GM18517 (cell line): ENCODE results near the gene TTC7B.

Experiments used
- ATAC-seq: cut with Tn5 transposase; IDR thresholded peaks from one replicate; pipeline ENCODE4 v1.9.1; 2021; ENCODE audit warnings: mild to moderate bottlenecking, moderate library complexity; ENCODE audit not compliant: unreplicated experiment

The TTC7B gene

DNA sequence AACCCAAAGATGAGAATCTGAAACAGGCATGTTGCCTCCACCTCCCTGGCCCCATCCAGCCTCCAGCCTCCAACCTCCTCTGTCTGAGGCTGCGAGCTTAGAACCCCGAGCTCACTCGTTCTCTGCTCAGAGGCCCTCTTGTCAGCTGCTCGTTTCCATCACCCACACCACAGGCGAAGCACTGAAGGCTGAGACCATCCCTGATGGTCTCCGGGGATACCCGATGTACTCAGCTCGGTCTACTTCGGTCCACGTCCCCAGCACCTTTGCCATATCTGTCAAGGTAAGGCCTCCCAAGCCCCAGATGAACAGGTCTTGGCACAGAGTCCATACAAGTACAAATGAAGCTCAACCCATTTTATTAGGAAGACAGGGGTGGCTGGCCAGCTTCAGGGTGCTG, 72.4 kb downstream of the TTC7B start:
- ATAC-seq, result no peak

DNA sequence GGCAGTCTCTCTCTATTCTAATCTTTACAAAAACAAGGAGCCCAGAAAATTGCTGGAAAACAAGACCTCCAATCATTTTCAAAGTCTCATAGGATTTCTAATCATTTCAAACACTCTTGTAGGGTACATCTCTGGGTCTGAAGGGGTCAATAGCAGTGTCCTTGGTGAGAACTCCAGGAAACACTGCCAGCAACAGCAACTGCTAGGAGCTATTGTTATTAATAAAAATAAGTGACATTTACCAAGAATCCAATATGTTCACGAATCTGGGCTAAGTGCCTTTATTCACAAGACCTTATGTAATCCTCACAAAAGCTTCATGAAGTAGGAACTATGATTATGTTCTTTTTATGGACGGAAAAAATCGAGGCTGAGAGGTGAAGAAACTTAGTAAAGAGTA, 72.8 kb downstream of the TTC7B start:
- ATAC-seq, result no peak

DNA sequence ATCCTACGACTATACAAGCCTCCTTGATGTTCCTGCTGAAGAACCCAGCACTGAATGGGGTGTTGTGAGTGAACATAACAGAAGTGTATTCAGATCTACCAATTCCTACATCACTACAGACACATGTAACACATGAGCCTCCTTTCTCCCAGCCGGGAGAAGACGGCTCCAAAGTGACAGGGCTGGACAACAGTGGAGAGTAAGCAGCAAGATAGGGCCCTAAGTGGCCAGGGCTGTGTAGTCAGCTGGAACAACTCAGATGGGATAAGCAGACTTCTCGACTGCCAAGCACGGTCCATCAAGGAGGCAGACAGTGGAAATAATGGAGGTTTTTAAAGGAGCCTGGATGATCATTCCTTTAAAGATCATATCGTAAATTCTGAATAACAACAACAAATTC, 73.5 kb downstream of the TTC7B start:
- ATAC-seq, result no peak

DNA sequence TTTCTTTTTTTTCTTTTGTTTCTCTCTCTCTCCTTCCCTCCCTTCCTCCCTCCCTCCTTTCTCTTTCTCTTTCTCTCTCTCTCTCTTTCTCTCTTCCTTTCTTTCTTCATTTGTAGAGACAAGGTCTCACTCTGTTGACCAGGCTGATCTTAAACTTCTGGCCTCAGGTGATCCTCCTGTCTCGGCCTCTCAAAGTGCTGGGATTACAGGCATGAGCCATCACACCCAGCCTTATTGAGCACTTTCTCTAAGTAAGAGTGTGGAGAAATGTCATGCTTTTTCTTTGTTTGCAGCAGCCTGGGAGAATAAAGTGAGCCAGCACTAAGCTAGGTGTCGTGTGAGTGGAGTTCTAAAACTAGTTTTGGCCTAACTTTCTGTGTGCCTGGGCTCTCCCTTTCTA, 74.0 kb downstream of the TTC7B start:
- no peak for ATAC-seq

DNA sequence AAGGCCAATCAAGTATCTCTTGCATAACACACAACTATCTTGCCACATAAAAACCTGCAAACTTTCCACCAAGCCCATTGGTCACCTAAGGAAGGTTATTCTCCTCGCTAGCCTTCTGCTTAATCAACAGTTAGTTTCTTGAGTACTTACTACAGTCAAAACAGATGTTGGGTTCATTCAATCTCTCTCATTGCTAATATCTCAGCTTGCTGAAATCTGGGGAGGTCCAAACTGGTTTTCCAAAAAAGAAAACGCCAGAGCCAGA, 74.6 kb downstream of the TTC7B start:
- ATAC-seq, result no peak

DNA sequence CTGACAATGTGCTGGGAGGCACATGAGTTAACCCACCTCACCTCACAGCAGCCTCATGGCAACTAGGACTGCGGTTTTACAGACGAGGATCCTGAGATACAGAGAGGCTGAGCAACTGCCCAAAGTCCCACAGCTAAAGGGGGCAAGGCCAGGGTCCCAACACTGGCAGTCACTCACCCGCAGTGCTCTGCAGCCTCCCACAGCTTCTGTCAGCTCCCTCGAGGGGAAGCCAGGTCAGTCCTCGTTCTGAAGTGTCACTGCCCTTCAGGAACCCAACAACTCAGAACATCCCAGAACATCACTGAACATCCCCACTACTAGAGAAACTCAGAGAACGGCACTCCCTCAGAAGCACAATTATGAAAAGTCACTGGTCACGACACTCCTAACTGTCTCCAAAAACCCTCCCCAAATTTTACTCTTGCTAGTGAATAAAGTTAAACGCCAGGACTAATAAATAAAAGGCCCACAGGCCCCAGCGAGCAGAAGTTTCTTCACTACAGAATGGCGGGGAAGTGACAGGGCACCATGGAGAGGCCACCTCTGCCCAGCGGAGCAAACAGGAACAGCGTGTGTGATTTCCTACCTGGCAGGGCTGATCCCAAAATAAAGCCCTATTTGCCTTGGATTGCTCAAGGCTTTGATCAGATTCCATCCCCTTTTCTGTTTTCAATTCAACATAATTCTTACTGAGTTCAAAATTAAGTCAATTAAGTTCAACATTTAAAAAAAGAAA, 75.1 kb downstream of the TTC7B start:
- no peak for ATAC-seq

DNA sequence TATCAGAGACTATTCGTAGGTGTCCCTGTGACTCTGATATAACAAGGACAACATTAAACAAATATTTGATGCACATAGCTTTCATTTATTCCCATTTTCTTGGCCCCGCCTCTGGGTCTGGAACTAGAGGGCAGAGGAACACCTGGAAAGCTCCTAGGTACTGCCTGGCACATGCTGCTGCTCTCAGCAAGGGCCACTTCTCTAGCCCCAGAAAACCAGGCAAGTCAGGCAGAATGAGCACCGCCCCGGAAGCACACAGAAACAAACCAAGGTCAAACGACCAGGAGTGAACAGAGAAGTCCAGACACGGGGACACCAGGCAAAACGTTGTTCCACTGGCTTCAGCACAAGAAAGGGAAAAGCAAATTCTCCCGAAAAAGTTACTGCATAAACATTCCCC, 76.1 kb downstream of the TTC7B start:
- ATAC-seq, result no peak

DNA sequence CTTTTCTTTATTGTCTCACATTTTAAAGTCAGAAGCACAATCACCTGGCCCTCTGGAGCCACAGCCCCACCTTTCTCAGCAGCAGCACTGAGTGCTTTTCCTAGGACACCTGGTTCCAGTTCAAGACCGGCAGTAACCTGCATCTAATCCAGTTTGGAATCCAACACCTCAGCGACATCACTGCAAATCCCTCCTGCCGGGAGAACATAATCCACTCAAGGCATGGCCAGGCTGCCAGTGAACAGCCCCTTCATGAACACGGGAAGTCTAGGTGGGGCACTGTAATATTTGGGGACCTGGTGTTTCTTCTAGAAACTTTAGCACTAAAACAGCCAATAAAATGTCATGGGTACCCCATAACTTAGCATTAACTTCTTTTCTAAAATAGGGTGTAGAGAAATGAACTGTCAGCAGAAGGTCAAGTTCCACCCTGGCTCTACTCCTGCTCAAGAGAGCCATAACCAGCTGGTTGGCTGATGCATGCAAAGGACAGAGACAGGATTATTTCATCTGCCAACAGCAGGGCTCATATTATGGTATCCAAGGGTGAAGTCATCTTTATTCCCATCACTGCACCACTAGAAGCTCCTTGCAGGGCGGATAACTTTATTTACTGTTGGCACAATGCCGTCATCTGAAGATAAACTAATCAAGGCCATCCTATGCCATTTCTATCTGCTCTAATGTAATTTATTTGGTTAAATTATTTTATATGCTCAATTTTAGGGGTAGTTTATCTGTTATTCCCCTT, 76.7 kb downstream of the TTC7B start:
- ATAC-seq, result no peak

DNA sequence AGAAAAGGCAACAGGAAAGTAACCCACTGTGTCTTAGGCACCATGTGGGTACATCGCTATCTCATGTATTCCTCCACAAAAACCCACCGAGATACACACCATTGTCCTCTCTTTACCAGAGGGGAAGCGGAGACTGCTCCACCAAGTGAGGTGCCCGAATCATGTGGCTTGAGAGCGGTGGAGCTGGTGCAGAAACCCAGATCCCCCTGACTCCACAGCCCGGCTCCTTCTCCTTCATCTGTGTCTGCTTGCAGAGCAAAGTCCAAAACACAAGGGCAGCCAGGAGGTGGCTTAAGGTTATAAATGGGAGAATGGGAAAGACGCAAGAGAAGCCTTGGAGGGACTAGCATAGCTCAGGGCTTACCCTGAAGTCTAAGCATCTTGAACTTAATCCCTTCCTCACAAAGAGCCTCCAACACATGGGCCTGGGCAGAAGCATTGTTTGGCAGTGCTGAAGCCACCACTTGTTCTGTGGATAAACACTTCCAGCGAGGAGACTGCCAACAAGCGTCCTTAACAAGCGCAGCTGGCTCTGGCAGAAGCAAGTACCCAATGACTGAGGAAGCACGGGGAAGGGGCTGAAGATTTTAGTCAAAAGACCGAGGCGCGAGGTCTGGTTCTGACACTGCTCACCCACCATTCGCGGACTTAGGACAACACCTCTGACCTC, 83.0 kb downstream of the TTC7B start:
- ATAC-seq, result no peak

DNA sequence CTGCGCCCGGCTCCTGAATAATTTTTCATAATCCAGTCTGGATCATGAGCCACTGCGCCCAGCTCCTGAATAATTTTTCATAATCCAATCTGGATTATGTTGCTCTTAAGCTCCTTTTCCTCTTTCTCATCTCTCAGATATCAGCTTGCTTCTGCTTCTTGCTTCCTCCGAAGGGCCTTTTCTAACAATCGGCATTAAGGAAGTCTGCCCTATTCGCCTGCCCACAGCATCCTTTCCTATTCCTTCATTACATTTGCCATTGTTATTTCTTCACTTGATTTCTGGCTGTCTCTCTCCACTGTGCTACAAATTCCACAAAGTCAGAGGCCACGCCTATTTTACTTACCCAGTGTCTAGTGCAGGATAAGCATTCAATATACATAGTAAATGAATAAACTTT, 83.5 kb downstream of the TTC7B start:
- ATAC-seq, result no peak

DNA sequence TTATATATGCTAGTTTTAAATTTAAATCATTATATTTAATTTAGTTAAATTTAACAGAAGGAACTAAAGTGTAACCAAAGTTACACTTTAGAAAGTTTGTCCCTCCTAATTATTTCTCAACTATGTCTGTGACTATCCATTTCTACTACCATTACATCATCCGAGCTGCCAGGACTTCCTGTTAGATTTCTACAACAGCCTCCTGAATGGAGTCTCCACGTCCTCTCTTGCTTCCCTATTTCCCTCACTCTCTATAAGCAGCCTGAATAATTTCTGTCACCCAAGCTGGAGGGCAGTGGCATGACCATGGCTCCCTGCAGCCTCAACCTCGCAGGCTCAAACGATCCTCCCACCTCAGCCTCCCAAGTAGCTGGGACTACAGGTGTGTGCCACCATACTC, 84.1 kb downstream of the TTC7B start:
- ATAC-seq, result no peak

DNA sequence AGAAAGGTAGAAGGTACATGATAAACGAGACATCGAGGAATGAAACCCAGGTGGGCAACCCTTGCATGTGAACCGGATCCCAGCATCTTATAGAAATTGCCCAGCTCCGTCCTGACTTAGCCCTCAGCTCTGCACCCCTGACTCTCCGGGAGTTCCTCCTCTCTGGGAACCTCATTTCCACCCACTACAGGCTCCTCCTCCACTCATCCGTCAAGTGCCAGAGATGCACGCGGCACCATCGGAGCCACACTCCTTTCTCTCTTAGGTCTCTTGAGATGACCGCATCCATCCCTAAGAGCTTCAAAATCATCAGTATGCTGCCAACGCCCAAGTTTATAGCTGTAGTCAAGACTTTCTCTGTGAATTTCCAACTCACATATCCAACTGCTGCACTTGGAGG, 84.7 kb downstream of the TTC7B start:
- ATAC-seq, result no peak

DNA sequence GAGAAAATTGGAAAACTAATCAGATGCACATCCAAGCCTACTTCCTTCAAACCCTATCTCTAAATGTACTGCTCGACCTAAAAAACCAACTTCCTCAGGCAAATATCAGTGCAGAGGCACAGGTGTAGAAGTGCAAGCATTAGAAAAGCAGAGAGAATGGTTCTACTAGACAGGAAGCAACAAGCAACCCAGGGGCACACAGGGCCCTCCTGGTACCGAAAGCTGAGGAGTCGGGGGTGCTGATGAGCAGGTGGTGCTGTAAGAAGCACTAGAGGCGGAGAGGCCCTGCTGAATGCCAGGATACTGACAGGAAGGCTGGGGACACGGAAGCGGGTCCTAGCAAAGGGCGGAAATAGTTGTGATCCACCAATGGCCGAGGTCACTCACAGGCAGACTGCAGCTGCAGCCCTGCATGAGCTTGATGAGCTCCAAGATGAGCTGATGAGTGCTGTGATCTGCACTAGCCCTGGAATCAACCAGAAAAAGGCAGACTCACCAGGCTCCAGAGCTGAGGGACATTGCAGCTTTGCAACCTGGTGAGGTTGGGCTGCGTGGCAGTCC, 85.9 kb downstream of the TTC7B start:
- ATAC-seq, result no peak

DNA sequence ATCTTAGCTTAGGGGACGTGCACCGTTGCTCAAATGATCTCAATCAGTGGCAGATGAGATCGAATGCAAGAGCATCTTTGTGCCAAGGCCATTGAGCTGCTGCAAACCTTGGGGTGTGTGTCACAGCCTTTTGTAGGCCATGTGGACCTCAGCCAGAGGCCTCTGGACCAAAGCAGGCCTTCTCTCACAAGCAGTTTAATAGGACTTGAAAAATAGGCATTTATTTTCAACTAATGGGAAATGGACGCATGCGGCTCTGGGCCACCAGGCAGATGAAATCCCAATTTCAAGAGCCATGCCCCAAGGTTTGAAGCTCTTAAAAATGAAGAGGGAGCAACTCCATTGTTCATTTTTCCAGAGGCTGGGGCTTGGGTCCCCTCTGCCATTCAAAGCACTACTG, 87.3 kb downstream of the TTC7B start:
- no peak for ATAC-seq

DNA sequence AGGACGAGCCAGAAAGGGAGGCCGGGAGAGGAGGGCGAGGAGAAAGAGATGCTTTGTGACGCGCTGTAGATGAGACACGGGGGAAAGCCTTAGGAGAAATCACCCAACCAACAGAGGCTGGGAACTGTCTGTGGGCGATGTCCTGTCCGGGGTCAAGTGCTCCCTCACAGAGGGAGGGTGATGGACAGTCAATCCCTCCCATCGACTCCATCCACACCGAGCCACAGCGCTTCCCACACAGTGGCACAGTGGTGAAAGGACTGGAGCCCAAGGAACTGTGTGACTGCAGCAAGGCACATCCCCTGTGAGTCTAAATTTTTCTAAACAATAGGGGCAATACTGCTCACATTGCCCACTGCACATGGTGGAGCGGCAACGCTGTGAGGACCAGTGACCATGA, 89.1 kb downstream of the TTC7B start:
- no peak for ATAC-seq

DNA sequence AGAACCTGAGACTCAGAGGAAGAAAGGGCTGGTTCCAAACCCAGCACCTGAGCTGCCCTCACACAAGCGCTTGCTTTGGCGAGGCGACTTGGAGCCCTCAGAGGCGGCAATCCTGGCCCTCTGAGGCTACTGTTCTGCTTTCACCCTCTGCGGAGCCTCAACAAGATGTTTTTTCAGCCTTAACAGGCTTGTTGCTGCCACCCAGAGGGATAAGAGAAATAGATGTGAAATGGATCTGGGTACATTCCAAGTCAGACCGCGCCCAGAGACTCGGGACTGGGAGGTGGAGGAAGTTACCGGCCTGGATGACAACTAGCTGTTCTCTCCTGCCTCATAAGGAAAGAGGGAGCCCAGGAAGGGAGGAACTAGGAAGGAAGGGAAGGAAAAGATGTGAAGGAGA, 89.6 kb downstream of the TTC7B start:
- ATAC-seq, result no peak

DNA sequence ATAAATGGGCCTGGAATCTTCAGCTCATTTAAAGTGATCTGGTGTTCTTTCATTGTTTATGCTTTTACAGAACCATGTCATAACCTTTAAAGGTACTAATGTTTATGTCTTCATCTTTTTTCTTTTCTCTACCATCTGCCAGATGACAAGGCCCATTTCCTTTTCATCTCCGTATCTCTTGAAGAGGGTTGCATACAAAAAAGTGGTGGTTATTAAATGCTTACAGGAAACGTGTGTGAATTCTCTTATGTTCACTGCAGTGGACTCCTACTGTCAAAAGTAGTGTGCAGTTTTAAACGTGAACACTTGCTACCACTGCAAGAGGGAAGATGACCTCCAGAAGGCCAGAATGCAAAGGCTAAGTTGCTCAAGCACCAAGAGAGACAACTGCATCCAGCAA, 91.4 kb downstream of the TTC7B start:
- ATAC-seq, result no peak

DNA sequence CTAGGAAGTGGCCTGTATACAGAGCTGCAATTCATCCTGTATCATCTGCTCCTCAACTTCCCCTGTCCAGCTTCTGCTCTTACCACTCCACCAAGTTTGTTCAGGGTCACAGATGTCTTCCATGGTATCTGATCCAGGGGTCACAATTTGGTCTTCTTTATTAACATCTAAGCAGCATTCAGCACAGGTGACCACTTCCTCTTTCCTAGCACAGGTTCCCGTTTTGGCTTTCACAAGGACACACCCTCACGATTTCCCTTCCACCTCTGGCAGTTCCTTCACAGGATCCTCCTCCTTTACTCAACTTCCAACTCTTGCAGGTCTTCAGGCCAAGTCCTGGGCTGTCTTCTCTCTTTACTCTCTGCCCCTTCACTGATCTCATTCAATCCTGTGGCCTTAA, 93.6 kb downstream of the TTC7B start:
- ATAC-seq, result no peak

DNA sequence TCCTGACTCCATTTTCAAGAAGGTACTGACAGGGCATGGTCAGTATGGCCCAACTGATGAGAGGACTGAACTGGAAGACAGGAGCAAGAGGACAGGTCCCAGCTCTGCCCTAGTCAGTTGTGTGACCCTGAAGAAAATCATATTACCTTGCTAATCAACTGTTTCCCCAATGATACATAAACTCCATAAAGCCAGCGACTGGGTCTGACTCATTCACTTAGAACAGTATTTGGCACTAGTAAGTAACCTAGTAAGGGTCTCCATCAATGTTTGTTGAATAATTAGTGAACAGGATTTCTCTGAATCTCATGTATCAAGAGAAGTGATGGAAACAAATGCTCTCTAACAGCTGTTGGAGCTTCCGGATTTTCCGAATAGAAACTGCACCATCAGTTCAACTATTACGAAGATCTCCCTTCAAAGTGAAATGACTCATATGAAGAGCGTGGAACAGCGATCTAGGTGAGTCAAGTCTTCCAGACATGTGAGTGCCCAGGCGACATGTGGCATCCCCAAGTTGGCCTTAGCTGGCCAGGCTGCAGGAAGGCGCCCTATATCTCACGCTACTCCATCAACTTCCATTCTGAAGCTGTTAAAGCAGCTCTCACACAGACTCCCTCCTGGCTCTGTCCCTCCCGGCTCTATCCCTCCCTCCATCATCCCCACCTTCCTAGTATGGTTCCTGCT, 94.5 kb downstream of the TTC7B start:
- ATAC-seq, result no peak

DNA sequence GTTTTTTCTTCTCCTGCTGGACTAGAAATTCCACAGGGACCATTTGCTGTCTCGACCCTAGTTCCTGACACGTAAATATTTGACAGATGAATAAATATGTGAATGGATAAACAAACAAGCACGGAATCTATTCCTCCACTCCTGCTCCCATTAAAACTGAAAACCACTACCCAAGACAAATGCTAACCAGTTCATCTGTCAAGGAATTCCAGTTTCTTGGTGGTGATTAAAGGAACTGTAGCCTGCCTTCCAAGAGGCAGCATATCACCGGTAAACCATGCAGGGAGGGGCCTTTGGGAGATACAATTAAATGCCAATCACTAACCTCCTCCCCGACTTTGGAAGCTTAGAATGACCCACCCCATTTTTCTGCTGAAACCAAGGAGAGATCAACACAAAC, 95.4 kb downstream of the TTC7B start:
- ATAC-seq, result no peak

DNA sequence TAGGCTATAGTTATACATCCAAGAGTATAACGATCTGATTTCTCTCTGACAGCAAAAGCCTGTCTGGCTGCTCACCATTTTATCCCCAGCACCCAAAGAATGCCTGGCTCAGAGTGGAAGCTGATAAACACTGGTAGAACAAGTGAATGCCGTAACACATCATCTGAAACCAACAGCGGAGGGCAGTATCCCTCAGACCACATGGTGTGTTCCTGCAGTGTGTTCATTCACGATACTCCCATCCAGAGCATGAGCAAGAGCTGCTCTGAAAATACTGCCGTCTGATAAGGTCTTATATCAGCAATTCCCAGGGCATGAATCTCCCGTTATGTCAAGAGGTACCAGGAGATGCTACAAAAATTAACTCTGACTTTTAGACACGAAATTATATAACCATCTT, 95.9 kb downstream of the TTC7B start:
- ATAC-seq, result no peak

DNA sequence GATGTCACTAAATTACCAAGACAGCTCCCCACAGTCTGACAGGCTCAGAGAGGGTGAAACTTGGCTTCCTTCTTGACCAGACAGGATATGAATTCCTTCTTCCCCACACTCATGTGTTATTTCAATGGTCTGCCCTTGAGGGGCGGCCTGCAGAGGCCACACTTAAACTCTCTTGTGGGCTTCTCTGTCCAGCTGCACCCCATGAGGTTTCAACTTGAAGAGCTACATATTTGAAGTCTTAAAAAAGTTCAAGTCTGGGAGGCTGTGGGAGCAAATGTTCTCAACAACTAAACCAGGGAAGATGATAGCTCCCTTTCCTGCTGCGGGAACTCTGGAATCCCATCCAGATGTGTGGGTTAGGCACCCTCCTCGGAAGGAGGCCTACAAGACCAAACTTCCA, 98.3 kb downstream of the TTC7B start:
- no peak for ATAC-seq
